GM12878 (cell line): ENCODE measurements around the gene SPHK2. TPM values are rescaled to one million over a fixed set of nuclear protein-coding genes. Genes with fewer than 3 reads are reported as not detected.

Experiments
- MEF2B ChIP-seq: fragments of 450-650 bp; IDR thresholded peaks from 2 replicates; pipeline ENCODE4 v1.6.1; 2018; ENCODE audit warnings: mild to moderate bottlenecking, moderate library complexity; ENCODE audit not compliant: partially characterized antibody, poor library complexity, severe bottlenecking
- NFYA ChIP-seq: IDR thresholded peaks from 2 replicates; pipeline ENCODE4 v1.6.1; 2011; ENCODE audit warnings: low read depth, mild to moderate bottlenecking, low read length, improper control_type of control experiment, borderline replicate concordance
- PAX5 ChIP-seq: IDR thresholded peaks from 2 replicates; pipeline ENCODE4 v1.6.1; 2011; ENCODE audit warnings: low read depth, low read length, borderline replicate concordance
- SMC3 ChIP-seq: IDR thresholded peaks from 2 replicates; pipeline ENCODE4 v1.6.1; 2011; ENCODE audit warnings: low read length, improper control_type of control experiment, borderline replicate concordance
- SPI1 ChIP-seq: IDR thresholded peaks from 2 replicates; pipeline ENCODE4 v1.6.1; 2011; ENCODE audit warnings: low read depth, mild to moderate bottlenecking, low read length, moderate library complexity, borderline replicate concordance; ENCODE audit not compliant: insufficient read depth
- STAT1 ChIP-seq: fragments of 450-650 bp; conservative IDR thresholded peaks from 2 replicates; pipeline ENCODE4 v1.6.1; 2014; ENCODE audit warnings: antibody characterized with exemption, mild to moderate bottlenecking
- TCF3 ChIP-seq: IDR thresholded peaks from 2 replicates; pipeline ENCODE4 v1.6.1; 2012; ENCODE audit warnings: low read depth, mild to moderate bottlenecking, low read length, borderline replicate concordance; ENCODE audit not compliant: insufficient read depth
- YY1 ChIP-seq: IDR thresholded peaks from 2 replicates; pipeline ENCODE4 v1.6.1; 2011; ENCODE audit warnings: low read depth, mild to moderate bottlenecking, low read length
- ZNF207 ChIP-seq: fragments of 450-650 bp; IDR thresholded peaks from 2 replicates; pipeline ENCODE4 v1.6.1; 2014; ENCODE audit warnings: antibody characterized with exemption, mild to moderate bottlenecking, borderline replicate concordance
- ZNF24 ChIP-seq: fragments of 450-650 bp; IDR thresholded peaks from 2 replicates; pipeline ENCODE4 v1.6.1; 2017; ENCODE audit warnings: antibody characterized with exemption, mild to moderate bottlenecking
- polyA plus RNA-seq, 11 experiments: library from polyadenylated mRNA; depleted of rRNA in 4 of 11; unstranded in 6 of 11; stranded (reverse) in 5 of 11; fragments of >200 nt; fragmentation: Nextera tagmentation in 4 of 11; fragmentation: Illumina TruSeq in 1 of 11; extraction: Ambion mirVana in 4 of 11; extraction: Trizol in 1 of 11; gene quantifications; 1 replicate in 1 of 11; 2 replicates in 10 of 11; pipeline versions ENCODE4 v1.2.1 to v1.2.3, GENCODE V29; 2011 to 2016; ENCODE audit warnings: inconsistent platforms in 2 of 11, missing spikeins in 2 of 11, low read depth in 1 of 11
- total RNA-seq, 4 experiments: library from RNA; depleted of rRNA in 3 of 4; stranded (reverse); fragments of >200 nt in 3 of 4; fragmentation: Illumina TruSeq in 1 of 4; extraction: Trizol in 1 of 4; gene quantifications; 2 replicates each; pipeline versions ENCODE4 v1.2.1 to v1.2.3, GENCODE V29; 2013 to 2021
- TF ChIP-seq, protein P1 (sequence below): fragments of 450-650 bp; formaldehyde crosslinking; IDR thresholded peaks from 2 replicates; pipeline ENCODE4 v1.5.0; 2022; ENCODE audit warnings: mild to moderate bottlenecking, missing genetic modification characterization

Gene SPHK2
- total and polyA plus RNA-seq, 10 of the 15 experiments (the other 5 are each of a cell fraction or from before 2014, with no cell fraction given): 0.37 to 40.5 (median 11.2) TPM

DNA sequence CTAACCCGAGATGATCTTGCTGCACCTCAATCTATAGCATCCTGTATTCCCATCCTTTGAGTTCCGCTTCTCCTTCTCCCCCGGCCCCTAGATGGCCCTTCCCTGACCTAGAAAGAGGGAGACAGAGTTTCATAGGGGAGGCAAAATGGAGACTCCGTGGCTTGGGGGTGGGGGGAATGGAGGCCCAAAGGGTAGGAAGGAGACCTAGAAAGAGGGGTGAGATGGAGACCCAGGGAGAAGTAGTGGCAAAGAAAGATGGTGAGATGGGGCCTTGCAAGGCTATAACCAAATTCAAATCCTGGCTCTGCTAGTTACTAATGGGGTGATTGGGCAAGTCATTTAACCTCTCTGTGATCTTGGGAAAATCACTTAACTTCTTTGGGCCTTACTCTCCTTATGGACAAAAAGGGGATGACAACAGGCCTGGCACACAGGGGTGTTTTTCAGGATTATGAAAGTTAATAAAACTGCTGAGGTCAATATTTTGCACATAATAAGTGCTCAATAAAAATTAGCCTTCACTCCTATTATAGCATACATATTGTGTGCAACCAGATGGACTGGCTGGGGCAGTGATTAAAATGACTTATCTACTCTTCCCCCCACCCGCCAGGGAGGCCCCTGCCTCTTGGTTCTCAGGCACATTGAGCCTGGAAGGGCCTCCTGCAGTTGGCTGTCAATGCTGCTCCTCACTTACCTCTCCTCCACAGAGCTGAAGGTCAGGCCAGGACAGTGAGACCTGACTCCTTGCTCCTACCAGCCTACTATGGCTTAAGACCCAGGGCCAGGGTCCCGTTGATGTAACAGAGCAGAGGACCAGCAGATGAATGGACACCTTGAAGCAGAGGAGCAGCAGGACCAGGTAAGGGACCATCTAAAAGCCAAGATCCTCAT is 633 bp downstream of the SPHK2 start (continued):
- TF ChIP-seq ZNF207: no peak
- TF ChIP-seq SMC3: no peak
- TF ChIP-seq YY1: no peak; the same call in 1 of the 2 replicates
- no peak for TF ChIP-seq ZNF24
- no peak for TF ChIP-seq TCF3
- no peak for TF ChIP-seq SPI1
- TF ChIP-seq PAX5: no peak
- TF ChIP-seq STAT1: no peak
- TF ChIP-seq, protein P1, sequence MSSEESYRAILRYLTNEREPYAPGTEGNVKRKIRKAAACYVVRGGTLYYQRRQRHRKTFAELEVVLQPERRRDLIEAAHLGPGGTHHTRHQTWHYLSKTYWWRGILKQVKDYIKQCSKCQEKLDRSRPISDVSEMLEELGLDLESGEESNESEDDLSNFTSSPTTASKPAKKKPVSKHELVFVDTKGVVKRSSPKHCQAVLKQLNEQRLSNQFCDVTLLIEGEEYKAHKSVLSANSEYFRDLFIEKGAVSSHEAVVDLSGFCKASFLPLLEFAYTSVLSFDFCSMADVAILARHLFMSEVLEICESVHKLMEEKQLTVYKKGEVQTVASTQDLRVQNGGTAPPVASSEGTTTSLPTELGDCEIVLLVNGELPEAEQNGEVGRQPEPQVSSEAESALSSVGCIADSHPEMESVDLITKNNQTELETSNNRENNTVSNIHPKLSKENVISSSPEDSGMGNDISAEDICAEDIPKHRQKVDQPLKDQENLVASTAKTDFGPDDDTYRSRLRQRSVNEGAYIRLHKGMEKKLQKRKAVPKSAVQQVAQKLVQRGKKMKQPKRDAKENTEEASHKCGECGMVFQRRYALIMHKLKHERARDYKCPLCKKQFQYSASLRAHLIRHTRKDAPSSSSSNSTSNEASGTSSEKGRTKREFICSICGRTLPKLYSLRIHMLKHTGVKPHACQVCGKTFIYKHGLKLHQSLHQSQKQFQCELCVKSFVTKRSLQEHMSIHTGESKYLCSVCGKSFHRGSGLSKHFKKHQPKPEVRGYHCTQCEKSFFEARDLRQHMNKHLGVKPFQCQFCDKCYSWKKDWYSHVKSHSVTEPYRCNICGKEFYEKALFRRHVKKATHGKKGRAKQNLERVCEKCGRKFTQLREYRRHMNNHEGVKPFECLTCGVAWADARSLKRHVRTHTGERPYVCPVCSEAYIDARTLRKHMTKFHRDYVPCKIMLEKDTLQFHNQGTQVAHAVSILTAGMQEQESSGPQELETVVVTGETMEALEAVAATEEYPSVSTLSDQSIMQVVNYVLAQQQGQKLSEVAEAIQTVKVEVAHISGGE (CRISPR knock-in tag): no peak
- no peak for TF ChIP-seq MEF2B
- TF ChIP-seq NFYA: no peak
